Activated T-cell treated with anti-CD3 and anti-CD28 coated beads, Interleukin-2, amount 50 U/mL, for 4 hours (primary cell): ENCODE results near the gene OR14A16. TPM values are rescaled to one million over a fixed set of nuclear protein-coding genes. Genes with fewer than 3 reads are reported as not detected.

Experiments
- ATAC-seq, 2 donors: fragments of 200-7000 bp; cut with Tn5 transposase; one replicate each; pipeline ENCODE4 v1.10.0; 2021
- DNase-seq: peaks from one replicate; pipeline ENCODE4 v3.0.0-alpha.2; 2020
- H3K27me3 Mint-ChIP-seq: one replicate; pipeline ENCODE4 v1.8.0; 2021; ENCODE audit warnings: low read depth, mixed read lengths
- H3K36me3 Mint-ChIP-seq: one replicate; pipeline ENCODE4 v1.8.0; 2022; ENCODE audit warnings: mixed read lengths; ENCODE audit not compliant: insufficient read depth
- H3K4me1 Mint-ChIP-seq: one replicate; pipeline ENCODE4 v1.8.0; 2021; ENCODE audit warnings: low read depth, mixed read lengths
- H3K4me3 Mint-ChIP-seq: one replicate; pipeline ENCODE4 v1.8.0; 2021; ENCODE audit warnings: mild to moderate bottlenecking, moderate library complexity, mixed read lengths
- H3K9me3 Mint-ChIP-seq: one replicate; pipeline ENCODE4 v1.8.0; 2021; ENCODE audit warnings: mixed read lengths
- total RNA-seq, 3 donors: library from RNA; stranded (reverse); gene quantifications; one replicate each; pipeline ENCODE4 v1.2.1, GENCODE V29; 2021

OR14A16 gene, protein sequence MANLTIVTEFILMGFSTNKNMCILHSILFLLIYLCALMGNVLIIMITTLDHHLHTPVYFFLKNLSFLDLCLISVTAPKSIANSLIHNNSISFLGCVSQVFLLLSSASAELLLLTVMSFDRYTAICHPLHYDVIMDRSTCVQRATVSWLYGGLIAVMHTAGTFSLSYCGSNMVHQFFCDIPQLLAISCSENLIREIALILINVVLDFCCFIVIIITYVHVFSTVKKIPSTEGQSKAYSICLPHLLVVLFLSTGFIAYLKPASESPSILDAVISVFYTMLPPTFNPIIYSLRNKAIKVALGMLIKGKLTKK
- not detected for total RNA-seq

DNA sequence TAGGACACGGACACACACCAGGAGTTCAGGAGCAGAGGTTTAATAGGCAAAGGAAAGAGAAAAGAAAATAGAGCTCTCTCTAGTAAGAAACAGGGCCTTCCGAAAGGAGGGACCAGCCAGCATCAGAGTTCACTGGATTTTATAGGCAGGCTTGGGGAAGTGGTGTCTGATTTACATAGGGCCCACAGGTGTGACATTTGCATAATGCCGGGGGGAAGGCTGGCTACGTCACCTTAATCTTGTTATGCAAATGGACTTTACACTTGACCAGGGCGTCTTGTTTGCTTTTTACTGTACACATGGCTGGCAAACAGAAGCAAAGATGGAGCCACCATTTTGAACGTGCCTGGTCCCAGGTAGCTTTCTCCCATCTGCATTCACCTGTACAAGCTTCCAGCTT, at the start of gene OR14A16:
OR14A16 (minus strand) TSS at position 97 of the 400 bp plus-strand sequence. CDS start 8,390 bp downstream, outside the sequence.
- no peaks in the 10 kb centered on the region for H3K36me3 Mint-ChIP-seq
- H3K4me1 Mint-ChIP-seq: no peaks in the 10 kb centered on the region
- H3K27me3 Mint-ChIP-seq: no peaks in the 10 kb centered on the region
- ATAC-seq (no peak), DNase-seq (no peak)
- no peaks in the 10 kb centered on the region for H3K9me3 Mint-ChIP-seq
- H3K4me3 Mint-ChIP-seq: no peak within 1 kb of the TSS

DNA sequence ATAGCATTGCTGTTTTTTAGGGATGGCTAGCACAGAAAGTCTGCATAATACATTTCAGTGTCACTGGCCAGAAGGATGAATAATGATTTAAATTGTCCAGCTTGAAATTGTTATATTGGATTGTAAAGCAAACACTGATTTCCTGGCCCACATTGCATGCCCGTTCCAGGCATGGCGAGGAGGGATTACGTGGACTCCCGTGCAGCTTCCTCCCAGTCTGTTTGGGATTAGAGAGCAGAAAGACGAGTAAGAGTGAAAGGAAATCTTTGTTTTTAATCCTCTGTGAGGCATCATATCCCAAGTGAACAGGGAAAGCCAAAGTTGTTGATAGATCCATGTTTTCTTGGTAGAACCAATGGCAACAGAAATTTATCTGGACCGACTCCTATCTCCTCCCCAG, 41.5 kb upstream of the OR14A16 start:
- DNase-seq (no peak), ATAC-seq (no peak)
- Mint-ChIP-seq H3K27me3 (peaks cover 13% of the 10 kb centered on the region), H3K4me1 (no peaks in the 10 kb centered on the region), H3K4me3 (no peak overlapping the region), H3K36me3 (no peaks in the 10 kb centered on the region), H3K9me3 (peaks cover 3% of the 10 kb centered on the region)

DNA sequence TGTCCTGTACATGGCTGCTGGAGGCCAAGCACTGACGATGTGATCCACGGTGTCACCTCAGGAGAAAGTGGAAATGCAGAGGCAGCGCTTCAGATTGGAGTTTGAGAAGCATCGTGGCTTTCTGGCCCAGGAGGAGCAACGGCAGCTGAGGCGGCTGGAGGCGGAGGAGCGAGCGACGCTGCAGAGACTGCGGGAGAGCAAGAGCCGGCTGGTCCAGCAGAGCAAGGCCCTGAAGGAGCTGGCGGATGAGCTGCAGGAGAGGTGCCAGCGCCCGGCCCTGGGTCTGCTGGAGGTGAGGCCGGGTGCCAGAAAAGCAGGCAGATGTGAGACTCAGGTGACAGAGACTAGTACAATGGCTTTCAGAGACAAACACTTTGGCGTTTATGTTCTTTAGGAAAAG, 40.7 kb upstream of the OR14A16 start:
- DNase-seq: no peak
- peaks cover 14% of the 10 kb centered on the region for H3K27me3 Mint-ChIP-seq
- no peak for ATAC-seq
- H3K4me3 Mint-ChIP-seq: no peak overlapping the region
- no peaks in the 10 kb centered on the region for H3K4me1 Mint-ChIP-seq
- no peaks in the 10 kb centered on the region for H3K36me3 Mint-ChIP-seq
- peaks cover 2% of the 10 kb centered on the region for H3K9me3 Mint-ChIP-seq

DNA sequence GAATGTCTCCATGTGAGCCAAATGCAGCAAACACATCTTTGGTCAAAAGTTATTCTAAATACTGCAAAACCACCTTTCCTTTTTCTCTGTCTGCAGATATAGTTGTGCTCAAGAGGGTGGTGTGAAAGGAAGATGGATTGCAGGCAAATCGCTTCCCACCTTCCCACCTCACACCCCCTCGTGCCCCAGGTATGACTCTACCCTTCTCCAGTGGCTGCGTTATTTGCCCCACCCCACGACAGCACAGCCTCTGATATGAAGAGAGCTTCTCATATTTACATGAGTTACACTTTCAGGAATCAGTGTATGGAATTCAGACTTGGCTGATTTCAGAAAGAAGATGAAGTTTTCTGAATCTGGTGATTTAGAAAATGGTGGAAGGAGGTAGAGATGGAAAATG, 38.8 kb upstream of the OR14A16 start:
- no peaks in the 10 kb centered on the region for H3K36me3 Mint-ChIP-seq
- H3K9me3 Mint-ChIP-seq: no peaks in the 10 kb centered on the region
- ATAC-seq (no peak), DNase-seq (no peak)
- peaks cover 21% of the 10 kb centered on the region for H3K27me3 Mint-ChIP-seq
- H3K4me1 Mint-ChIP-seq: peaks cover 5% of the 10 kb centered on the region
- H3K4me3 Mint-ChIP-seq: no peak overlapping the region

DNA sequence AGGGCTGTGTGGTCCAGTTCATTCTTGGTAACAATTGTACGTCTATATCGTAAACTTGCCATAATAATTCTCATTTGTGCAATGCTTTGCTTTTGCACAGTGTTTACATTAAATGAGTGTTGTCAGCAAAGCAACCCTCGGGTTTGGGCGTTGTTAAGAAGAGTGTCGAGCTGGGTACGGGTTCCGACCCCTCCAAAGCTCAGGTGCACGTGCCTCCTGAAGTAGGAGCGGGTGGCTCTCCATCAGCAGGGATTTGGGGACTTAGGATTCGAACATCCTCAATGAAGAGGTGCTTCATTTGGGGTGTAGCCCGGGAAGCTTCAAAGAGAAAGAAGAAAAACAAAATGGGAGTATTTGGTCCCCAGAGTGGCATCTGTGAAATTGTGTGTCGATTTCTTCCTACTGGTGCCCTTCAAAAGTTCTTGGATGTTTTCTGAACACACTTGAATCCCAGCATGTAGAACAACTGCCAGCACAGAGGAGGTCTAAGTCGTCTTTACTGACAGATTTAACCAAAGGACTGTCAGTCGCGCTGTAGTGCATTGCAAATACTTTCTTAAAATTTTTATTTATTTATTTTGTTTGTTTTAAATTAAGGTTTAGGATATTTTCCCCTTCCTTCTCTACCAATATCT, 34.2 kb upstream of the OR14A16 start:
- ATAC-seq: peak in 1 of 2 donors; percentile 9
- peaks cover 30% of the 10 kb centered on the region for H3K27me3 Mint-ChIP-seq

DNA sequence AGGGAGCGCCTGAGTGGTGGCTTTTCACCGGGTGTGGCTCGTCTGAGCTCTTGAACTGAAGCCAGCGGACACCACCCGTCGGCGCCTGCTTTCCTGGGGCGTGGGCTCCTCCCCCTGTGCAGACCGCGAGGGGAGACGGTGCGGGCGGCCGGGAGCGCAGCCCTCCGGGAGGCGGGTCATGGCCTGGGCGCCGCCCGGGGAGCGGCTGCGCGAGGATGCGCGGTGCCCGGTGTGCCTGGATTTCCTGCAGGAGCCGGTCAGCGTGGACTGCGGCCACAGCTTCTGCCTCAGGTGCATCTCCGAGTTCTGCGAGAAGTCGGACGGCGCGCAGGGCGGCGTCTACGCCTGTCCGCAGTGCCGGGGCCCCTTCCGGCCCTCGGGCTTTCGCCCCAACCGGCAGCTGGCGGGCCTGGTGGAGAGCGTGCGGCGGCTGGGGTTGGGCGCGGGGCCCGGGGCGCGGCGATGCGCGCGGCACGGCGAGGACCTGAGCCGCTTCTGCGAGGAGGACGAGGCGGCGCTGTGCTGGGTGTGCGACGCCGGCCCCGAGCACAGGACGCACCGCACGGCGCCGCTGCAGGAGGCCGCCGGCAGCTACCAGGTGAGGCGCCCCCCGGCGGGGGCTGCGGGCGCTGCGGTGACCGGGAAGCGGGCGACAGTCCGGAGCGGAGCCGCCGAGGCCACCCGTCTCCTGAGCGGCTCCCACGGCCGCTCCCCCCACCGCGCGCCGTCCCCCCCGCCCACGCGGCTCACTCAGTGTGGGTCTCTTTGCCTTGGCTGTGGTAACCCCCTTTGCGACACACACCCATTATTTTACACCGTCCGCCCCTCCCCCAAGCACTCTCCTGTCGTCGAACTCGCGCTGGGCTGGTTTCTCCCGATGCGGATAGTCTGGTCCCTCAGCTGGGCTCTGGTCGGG, 33.4 kb upstream of the OR14A16 start, which contains the start of gene TRIM58:
TRIM58 (plus strand) TSS at position 119 of the 916 bp plus-strand sequence; CDS start at position 179, 60 bp downstream.
- Mint-ChIP-seq H3K4me3 (peak within 1 kb of the TSS; percentile 73), H3K36me3 (no peaks in the 10 kb centered on the region), H3K9me3 (no peaks in the 10 kb centered on the region), H3K27me3 (peaks cover 30% of the 10 kb centered on the region), H3K4me1 (peaks cover 9% of the 10 kb centered on the region)
- ATAC-seq: peak; percentile 77 to 83
- DNase-seq: no peak

More for the DNA sequence above, 34.2 kb upstream of the OR14A16 start:
- H3K9me3 Mint-ChIP-seq: no peaks in the 10 kb centered on the region
- DNase-seq: no peak
- peak overlapping the region; percentile 73 for H3K4me3 Mint-ChIP-seq
- H3K4me1 Mint-ChIP-seq: peaks cover 9% of the 10 kb centered on the region
- H3K36me3 Mint-ChIP-seq: no peaks in the 10 kb centered on the region

DNA sequence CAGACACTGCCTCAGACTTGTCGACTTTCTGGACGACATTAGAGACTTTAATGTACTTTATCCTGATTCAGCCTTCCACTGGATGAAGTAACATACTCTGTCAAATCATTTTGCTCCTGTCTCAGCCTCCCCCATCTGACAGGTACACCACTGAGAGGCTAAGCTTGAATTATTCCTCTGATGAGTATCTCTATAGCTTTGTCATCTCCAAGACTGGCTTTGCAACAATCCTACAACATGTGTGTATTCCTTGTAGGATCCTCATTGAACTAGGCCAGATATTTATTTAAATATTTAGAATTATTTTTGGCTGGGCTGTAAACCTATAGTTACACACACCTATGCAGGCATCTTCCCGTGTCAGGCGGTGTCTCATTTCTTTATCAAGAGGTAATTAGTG, 32.0 kb upstream of the OR14A16 start:
- no peak overlapping the region for H3K4me3 Mint-ChIP-seq
- no peak for ATAC-seq

DNA sequence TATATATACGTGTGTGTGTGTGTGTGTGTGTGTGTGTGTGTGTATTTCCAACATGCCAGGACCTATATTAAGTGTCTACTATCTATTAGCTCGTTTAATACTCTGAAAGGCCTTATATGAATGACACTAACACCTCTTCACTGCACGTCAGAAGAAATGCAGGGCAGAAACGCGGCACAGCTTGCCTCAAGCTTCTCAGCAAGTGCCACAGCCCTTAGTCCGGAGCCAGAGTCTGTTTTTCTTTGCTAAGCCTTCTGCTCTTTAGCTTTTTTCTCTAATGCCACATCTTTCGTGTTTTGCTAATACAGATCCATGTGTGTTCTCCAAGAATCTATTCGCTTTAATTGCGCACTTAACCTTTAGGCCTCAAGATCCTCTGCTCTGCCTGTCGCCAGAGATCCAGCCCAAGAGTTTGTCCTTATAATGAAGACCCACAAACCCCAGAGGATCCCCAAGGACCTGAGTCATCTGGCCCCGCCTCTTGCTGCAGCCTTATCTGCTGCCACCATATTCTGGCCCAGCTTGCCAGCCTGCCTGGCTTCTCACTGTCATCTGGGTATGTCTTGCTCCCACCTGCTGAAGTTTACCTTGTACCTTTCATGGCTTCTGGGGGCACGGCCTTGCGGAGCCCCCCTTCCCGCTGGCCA, 31.1 kb upstream of the OR14A16 start:
- DNase-seq (no peak), ATAC-seq (no peak)
- Mint-ChIP-seq H3K36me3 (no peaks in the 10 kb centered on the region), H3K9me3 (no peaks in the 10 kb centered on the region), H3K4me1 (peaks cover 9% of the 10 kb centered on the region), H3K4me3 (no peak overlapping the region), H3K27me3 (peaks cover 20% of the 10 kb centered on the region)

More for the DNA sequence above, 32.0 kb upstream of the OR14A16 start:
- H3K36me3 Mint-ChIP-seq: no peaks in the 10 kb centered on the region
- no peaks in the 10 kb centered on the region for H3K9me3 Mint-ChIP-seq
- no peak for DNase-seq
- H3K4me1 Mint-ChIP-seq: peaks cover 9% of the 10 kb centered on the region
- peaks cover 25% of the 10 kb centered on the region for H3K27me3 Mint-ChIP-seq

DNA sequence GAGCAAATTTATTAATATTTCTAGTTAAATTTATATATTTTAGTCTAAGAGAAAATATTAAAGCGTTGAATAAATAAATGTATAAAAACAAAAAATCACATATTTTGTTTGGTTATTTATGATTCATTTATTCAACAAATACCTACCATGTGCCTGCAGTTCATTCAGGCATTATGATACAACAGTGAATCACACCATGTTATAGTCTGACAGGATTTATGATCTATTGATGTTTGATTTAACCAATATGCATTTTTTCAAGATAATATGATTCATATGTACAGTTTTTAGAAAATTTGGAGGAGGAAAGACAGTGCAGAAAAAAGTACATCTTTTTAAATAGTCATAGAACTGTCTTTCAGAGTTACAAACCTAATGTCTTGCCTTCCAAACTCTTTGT, 25.7 kb upstream of the OR14A16 start:
- H3K4me3 Mint-ChIP-seq: no peak overlapping the region
- no peaks in the 10 kb centered on the region for H3K36me3 Mint-ChIP-seq
- no peak for DNase-seq
- no peak for ATAC-seq
- H3K9me3 Mint-ChIP-seq: no peaks in the 10 kb centered on the region
- no peaks in the 10 kb centered on the region for H3K4me1 Mint-ChIP-seq
- H3K27me3 Mint-ChIP-seq: peaks cover 2% of the 10 kb centered on the region

DNA sequence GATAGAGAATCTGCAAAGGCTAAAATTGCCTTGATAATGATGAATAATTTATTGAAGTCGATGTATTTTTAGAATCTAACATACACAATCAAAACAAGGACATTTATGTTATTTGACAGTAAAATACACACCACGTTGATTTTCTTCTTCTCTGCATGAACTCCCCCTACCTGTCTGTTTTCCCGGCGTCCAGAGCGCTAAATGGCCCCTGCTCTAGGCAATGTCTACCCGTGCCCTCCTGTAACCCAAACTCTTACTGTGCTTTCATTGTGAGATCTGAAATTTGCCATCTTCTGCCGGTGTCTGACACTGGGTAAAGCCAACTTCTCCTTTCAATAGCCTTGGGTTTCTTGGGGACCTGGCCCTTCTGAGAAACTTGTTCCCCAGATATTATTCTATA, 24.4 kb upstream of the OR14A16 start:
- H3K36me3 Mint-ChIP-seq: no peaks in the 10 kb centered on the region
- no peaks in the 10 kb centered on the region for H3K9me3 Mint-ChIP-seq
- ATAC-seq (no peak), DNase-seq (no peak)
- H3K4me3 Mint-ChIP-seq: no peak overlapping the region
- no peaks in the 10 kb centered on the region for H3K4me1 Mint-ChIP-seq
- peaks cover 2% of the 10 kb centered on the region for H3K27me3 Mint-ChIP-seq

DNA sequence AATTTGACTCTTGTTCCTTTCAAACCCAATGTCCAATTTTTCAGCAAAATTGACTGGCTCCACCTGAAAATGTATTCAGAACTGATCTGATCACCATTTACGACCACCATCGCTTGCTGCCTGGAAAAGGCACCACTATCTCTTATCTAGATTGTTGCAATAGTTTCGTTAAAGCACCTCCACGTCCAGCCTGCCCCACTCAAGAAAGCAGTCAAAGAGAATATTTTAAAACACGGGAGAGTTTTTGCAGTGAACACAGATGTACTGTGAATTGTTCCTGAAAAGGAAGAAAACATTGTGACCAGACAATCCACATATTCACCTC, 21.7 kb upstream of the OR14A16 start:
- Mint-ChIP-seq H3K36me3 (no peaks in the 10 kb centered on the region), H3K4me1 (no peaks in the 10 kb centered on the region), H3K4me3 (no peak overlapping the region), H3K9me3 (no peaks in the 10 kb centered on the region), H3K27me3 (no peaks in the 10 kb centered on the region)
- ATAC-seq (no peak), DNase-seq (no peak)

DNA sequence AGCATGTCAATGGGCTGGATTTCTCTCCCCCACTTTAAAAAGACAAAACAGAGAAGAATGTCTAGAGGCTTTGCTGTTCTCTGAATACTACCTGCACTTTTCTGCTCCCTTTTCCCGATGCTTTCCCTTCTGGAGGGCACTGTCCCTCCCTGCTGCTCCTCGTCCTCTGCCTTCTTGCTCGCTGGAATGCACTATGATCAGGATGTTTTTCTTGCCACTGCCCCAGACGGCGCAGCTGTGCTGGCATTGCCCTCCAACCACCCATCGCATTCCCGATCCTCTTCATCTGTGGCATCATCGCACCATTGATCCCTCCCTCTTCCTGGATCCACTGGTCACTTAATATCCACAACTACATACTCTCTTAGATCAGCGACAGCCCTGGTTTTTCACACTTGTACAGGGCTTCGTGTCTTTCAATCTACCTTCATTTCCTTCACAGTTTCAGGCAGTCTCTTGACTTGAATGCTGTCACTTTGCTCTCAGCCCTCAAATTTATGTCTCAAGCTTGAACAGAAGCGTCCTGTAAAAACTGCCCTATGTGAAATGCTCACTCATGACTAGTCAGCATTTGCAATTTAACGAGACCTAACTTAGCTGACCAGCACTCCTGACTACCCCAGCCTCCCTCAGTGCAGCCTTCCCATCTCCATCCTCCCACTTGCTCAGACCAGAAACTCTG, 21.2 kb upstream of the OR14A16 start:
- Mint-ChIP-seq H3K9me3 (no peaks in the 10 kb centered on the region), H3K27me3 (no peaks in the 10 kb centered on the region)

DNA sequence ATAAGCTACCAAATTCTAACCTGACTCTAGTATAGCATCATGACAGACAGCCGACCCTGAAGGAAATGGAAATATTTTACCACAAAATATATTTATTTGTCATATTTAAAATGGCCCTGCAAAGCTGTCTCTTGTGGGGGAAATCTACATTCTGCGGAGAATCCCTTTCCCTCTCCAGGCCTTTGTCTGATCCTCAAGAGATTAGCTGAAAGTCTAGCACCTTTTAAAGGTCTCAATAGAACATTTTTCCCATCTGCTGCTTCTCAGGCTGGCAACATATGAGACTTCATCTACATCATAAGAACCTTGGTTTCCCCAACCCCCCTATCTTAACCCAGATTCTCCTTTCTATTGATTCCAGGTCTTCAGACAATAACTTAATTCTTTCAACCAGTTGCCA, 19.5 kb upstream of the OR14A16 start:
- Mint-ChIP-seq H3K9me3 (no peaks in the 10 kb centered on the region), H3K4me1 (no peaks in the 10 kb centered on the region), H3K4me3 (no peak overlapping the region), H3K36me3 (no peaks in the 10 kb centered on the region), H3K27me3 (no peaks in the 10 kb centered on the region)
- ATAC-seq: no peak
- no peak for DNase-seq

More for the DNA sequence above, 21.2 kb upstream of the OR14A16 start:
- DNase-seq: no peak
- ATAC-seq: no peak
- Mint-ChIP-seq H3K4me1 (no peaks in the 10 kb centered on the region), H3K4me3 (no peak overlapping the region), H3K36me3 (no peaks in the 10 kb centered on the region)

DNA sequence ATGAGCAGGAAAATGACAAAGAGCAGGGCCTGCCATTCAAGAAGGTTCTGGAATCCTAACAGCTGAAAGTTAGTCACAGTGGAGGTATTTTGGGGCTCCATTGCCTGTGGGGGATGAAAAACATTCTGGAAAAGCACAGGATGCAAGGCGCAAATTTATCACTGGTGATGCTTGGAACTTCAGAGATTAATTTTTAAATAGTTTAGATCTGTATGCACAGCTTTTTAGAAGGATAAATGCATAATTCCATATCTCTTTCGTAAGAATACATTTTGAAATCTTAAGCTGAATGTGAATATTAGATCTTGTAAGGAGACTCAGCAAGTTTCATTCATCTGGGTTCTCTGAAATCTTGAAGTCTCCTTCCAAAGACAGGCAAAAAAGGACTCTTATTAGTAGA, 17.9 kb upstream of the OR14A16 start, which contains the start of gene OR11L1:
OR11L1 (minus strand) TSS at position 101 of the 400 bp plus-strand sequence; CDS start at position 101, 0 bp downstream.
- Mint-ChIP-seq H3K4me1 (no peaks in the 10 kb centered on the region), H3K27me3 (no peaks in the 10 kb centered on the region), H3K4me3 (no peak within 1 kb of the TSS), H3K9me3 (no peaks in the 10 kb centered on the region), H3K36me3 (no peaks in the 10 kb centered on the region)
- ATAC-seq (no peak), DNase-seq (no peak)
